Lower leg skin (tissue), 4 donors: ENCODE measurements around the gene CTDSPL. TPM values are rescaled to one million over a fixed set of nuclear protein-coding genes. Genes with fewer than 3 reads are reported as not detected.

Experiments
- DNase-seq, 2 donors: peaks; one replicate each; pipeline ENCODE4 v3.0.0-alpha.2; 2019; ENCODE audit warnings: low spot score in 2 of 2
- H3K4me3 ChIP-seq: fragments of 200-600 bp; sonication (generic); 2 replicates; pipeline ENCODE4 v1.5.1; 2017; ENCODE audit warnings: mild to moderate bottlenecking, low read depth; ENCODE audit not compliant: poor library complexity, severe bottlenecking
- POLR2A ChIP-seq, 2 donors: fragments of 450-650 bp; IDR thresholded peaks; one replicate each; pipeline ENCODE4 v1.6.1; 2016 to 2017; ENCODE audit warnings: antibody characterized with exemption in 2 of 2, mild to moderate bottlenecking in 1 of 2, moderate library complexity in 1 of 2
- WGBS, 2 donors: methylation state at CpG; one replicate each; pipeline ENCODE4 v1.1.5; 2018; 5-methylcytosine and 5-hydroxymethylcytosine counted together
- intact Hi-C: fragments of 100-400 bp; cut with DNase I; formaldehyde crosslinking; loops from one replicate; pipeline ENCODE4 v1.15.0; 2023; ENCODE audit warnings: low total_unique reads
- total RNA-seq, 4 donors: library from RNA; depleted of rRNA; stranded (reverse); fragments of >200 nt; gene quantifications; one replicate each; pipeline ENCODE4 v1.1.0, GENCODE V29; 2016
- TF ChIP-seq, protein P1 (sequence below), 3 donors: fragments of 450-650 bp; IDR thresholded peaks; one replicate each; pipeline ENCODE4 v1.5.1; 2016; ENCODE audit warnings: antibody characterized with exemption in 3 of 3, mild to moderate bottlenecking in 3 of 3, moderate library complexity in 2 of 3

The CTDSPL gene
- total RNA-seq, 4 donors from 2014 or later, result 59.8 to 97.5 (median 94.6) TPM

DNA sequence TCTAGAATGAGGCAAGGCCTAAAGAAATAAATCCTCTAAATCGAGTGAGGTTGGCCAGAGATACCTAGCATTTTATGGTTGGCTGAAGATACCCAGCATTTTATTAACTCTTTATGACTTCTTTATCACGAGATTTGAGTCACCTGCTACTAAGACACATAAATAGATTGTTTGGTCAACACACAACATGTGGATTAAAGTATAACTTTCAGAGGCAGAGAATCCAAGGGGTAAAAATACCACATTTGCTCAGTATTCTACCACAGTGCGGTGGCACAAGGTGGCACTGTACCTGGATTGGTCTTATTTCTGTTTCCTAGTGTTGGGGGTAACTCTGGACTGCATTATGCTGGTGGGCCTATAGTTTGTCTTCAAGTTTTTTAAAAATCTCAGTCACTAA lies 102.0 kb downstream of the CTDSPL start:
- H3K4me3 ChIP-seq, result no peak overlapping the region
- no peak for DNase-seq
- TF ChIP-seq, protein P1, sequence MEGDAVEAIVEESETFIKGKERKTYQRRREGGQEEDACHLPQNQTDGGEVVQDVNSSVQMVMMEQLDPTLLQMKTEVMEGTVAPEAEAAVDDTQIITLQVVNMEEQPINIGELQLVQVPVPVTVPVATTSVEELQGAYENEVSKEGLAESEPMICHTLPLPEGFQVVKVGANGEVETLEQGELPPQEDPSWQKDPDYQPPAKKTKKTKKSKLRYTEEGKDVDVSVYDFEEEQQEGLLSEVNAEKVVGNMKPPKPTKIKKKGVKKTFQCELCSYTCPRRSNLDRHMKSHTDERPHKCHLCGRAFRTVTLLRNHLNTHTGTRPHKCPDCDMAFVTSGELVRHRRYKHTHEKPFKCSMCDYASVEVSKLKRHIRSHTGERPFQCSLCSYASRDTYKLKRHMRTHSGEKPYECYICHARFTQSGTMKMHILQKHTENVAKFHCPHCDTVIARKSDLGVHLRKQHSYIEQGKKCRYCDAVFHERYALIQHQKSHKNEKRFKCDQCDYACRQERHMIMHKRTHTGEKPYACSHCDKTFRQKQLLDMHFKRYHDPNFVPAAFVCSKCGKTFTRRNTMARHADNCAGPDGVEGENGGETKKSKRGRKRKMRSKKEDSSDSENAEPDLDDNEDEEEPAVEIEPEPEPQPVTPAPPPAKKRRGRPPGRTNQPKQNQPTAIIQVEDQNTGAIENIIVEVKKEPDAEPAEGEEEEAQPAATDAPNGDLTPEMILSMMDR (IDR thresholded peaks at IDR 0.05), result no peak
- TF ChIP-seq POLR2A (IDR thresholded peaks at IDR 0.05), result no peak
- WGBS, 2 donors, result 80 to 85% methylated on average over 3 of the region's 3 CpGs
- intact Hi-C loops, result no loop called here

DNA sequence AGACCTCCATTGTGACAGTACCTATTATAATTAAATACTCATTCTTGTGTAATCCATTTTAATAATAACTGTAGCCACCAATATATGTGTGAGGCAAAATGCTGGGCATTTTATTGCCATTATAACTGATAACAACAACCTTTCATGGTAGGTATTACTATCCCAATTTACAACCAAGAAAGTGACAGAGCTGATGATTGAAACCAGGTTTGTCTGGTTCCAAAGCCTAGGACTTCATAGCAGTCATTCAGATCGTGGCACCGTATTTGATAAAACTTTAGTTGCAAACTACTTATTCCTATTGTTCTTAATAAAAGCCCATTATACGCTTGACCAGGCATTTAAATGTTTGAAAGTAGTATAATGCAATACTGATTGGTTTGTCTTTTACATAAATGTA lies 102.5 kb downstream of the CTDSPL start:
- intact Hi-C loops, result no loop called here

DNA sequence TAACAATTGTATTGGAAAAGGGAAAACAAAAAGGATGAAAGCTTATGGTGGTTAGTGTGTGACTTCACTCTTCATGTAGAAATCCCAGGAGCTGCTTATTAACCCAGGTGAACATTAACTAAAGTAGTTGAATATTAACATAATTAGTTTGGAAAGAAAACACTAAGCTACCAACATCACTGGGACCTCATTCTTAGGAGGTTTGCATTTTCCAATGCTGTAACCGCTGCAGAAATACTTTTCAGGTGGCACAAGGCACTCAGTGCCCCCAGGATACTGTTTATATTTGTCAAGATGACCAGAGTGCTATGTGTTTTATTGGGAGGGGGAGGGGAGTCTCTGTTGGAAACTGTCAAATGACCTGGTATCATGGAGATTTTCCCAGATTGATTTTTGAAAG lies 103.0 kb downstream of the CTDSPL start:
- no peak for DNase-seq
- no peak overlapping the region for H3K4me3 ChIP-seq
- TF ChIP-seq, protein P1 (IDR thresholded peaks at IDR 0.05), result no peak
- TF ChIP-seq POLR2A (IDR thresholded peaks at IDR 0.05), result no peak
- 86 to 90% methylated on average over 1 of the region's 1 CpG for WGBS, 2 donors
- intact Hi-C loops, result no loop called here

More for the DNA sequence above, 102.5 kb downstream of the CTDSPL start:
- DNase-seq, result no peak
- H3K4me3 ChIP-seq, result no peak overlapping the region
- no peak for TF ChIP-seq POLR2A (IDR thresholded peaks at IDR 0.05)
- TF ChIP-seq, protein P1 (IDR thresholded peaks at IDR 0.05), result no peak
- 95 to 99% methylated on average over 3 of the region's 3 CpGs for WGBS, 2 donors

DNA sequence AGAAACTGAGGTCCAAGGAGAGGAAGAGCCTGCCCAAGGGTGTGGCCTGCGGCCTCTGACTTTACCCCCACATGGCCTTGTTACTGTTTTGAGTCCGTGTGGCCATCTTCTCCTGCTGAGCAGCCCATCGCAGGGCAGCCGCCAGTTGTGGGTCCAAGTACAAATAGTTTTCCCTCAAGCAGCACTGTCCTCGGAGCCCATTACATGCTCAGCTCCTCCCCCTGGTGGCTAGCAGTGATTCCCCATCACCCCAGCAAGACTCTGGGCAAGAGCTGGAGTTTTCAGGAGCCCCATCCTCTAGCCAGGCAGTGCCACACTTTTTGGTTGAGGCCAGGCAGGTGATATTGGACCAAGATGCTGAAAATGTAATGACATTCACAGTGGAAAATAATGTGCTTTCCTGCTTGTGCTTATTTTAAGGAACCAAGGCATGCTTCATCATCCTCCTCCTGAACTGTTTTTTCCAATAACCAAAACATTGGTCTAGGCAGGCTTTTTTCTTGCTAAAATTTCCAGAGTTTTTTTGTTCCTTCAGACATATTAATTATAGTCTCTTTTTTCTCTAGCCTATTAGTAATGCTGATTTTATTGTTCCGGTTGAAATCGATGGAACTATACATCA lies 105.7 kb downstream of the CTDSPL start:
- intact Hi-C loops, result no loop called here
- H3K4me3 ChIP-seq, result no peak overlapping the region
- peak in 1 of 2 donors; percentile 90 for DNase-seq
- no peak for TF ChIP-seq POLR2A (IDR thresholded peaks at IDR 0.05)
- TF ChIP-seq, protein P1 (IDR thresholded peaks at IDR 0.05), result peak in 1 of 3 donors; percentile 28
- WGBS, 2 donors, result 56 to 57% methylated on average over 7 of the region's 7 CpGs

DNA sequence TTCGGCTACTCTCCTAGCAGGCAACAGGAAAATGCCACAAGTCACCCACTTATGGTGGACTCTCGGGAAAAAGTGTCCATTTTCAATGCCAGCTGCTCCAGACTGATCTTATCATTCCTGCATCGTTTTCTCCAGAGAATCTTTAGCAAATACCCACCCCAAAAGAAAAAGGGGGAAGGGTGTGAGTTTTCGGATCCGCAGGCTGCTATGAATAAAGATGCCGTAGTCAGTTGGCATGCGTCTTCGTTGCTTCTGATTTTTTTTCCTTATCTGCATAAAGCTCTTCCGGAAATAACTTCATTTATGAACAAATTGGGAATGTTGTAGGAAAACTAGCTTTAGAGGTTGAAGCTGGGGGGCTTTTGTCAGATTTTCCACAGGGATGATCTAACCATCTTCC lies 106.5 kb downstream of the CTDSPL start:
- TF ChIP-seq POLR2A (IDR thresholded peaks at IDR 0.05), result no peak
- TF ChIP-seq, protein P1 (IDR thresholded peaks at IDR 0.05), result no peak
- intact Hi-C loops, result no loop called here
- H3K4me3 ChIP-seq, result no peak overlapping the region
- 85 to 87% methylated on average over 9 of the region's 9 CpGs for WGBS, 2 donors
- DNase-seq, result peak in 1 of 2 donors; percentile 15
